ENCODE data around the gene TPGS1.

TPGS1 gene

GRCh38 chr19:463483-464207, 43.7 kb upstream of the TPGS1 start:
- no peaks in the 10 kb centered on the region for H3K36me3 ChIP-seq (ENCODE audit: insufficient read depth, low read length)
- H3K4me1 ChIP-seq (ENCODE audit: insufficient read depth, low read length, severe bottlenecking): no peaks in the 10 kb centered on the region
- no peak overlapping the region for H2AFZ ChIP-seq (ENCODE audit: low read length)
- no peaks in the 10 kb centered on the region for H3K79me2 ChIP-seq (ENCODE audit: insufficient read depth, low read length)
- no peaks in the 10 kb centered on the region for H3K9me2 ChIP-seq (ENCODE audit: low read depth, low read length)
- H3K4me3 ChIP-seq (ENCODE audit: low read depth, low read length, poor library complexity, severe bottlenecking): no peak overlapping the region
- no peaks in the 10 kb centered on the region for H3K9me3 ChIP-seq (ENCODE audit: low read length)
- TF ChIP-seq EZH2 (IDR thresholded peaks at IDR 0.05; ENCODE audit: borderline replicate concordance, low read length) (no peak), CTCF (IDR thresholded peaks at IDR 0.05; ENCODE audit: low read length) (no peak)
- no peak overlapping the region for H3K9ac ChIP-seq (ENCODE audit: low read length)
- no peak overlapping the region for H3K27ac ChIP-seq (ENCODE audit: low read depth, low read length, poor library complexity, severe bottlenecking)
- no peaks in the 10 kb centered on the region for H3F3A ChIP-seq (ENCODE audit: insufficient read depth, low read length)
- H4K20me1 ChIP-seq (ENCODE audit: insufficient read depth, low read length): no peaks in the 10 kb centered on the region
- no peaks in the 10 kb centered on the region for H3K27me3 ChIP-seq (ENCODE audit: insufficient read depth, low read length)
- no peak overlapping the region for H3K4me2 ChIP-seq (ENCODE audit: low read length)

GRCh38 chr19:464208-464545, 43.1 kb upstream of the TPGS1 start:
- H2AFZ ChIP-seq (ENCODE audit: low read length): no peak overlapping the region
- no peaks in the 10 kb centered on the region for H3K79me2 ChIP-seq (ENCODE audit: insufficient read depth, low read length)
- no peak overlapping the region for H3K4me2 ChIP-seq (ENCODE audit: low read length)
- H3K4me1 ChIP-seq (ENCODE audit: insufficient read depth, low read length, severe bottlenecking): no peaks in the 10 kb centered on the region
- TF ChIP-seq EZH2 (IDR thresholded peaks at IDR 0.05; ENCODE audit: borderline replicate concordance, low read length) (no peak), CTCF (IDR thresholded peaks at IDR 0.05; ENCODE audit: low read length) (no peak)
- H3K27ac ChIP-seq (ENCODE audit: low read depth, low read length, poor library complexity, severe bottlenecking): no peak overlapping the region
- H3K9ac ChIP-seq (ENCODE audit: low read length): no peak overlapping the region
- H3K9me2 ChIP-seq (ENCODE audit: low read depth, low read length): no peaks in the 10 kb centered on the region
- H4K20me1 ChIP-seq (ENCODE audit: insufficient read depth, low read length): no peaks in the 10 kb centered on the region
- H3F3A ChIP-seq (ENCODE audit: insufficient read depth, low read length): no peaks in the 10 kb centered on the region
- H3K27me3 ChIP-seq (ENCODE audit: insufficient read depth, low read length): no peaks in the 10 kb centered on the region
- no peak overlapping the region for H3K4me3 ChIP-seq (ENCODE audit: low read depth, low read length, poor library complexity, severe bottlenecking)
- no peaks in the 10 kb centered on the region for H3K36me3 ChIP-seq (ENCODE audit: insufficient read depth, low read length)
- H3K9me3 ChIP-seq (ENCODE audit: low read length): no peaks in the 10 kb centered on the region

- Histone ChIP-seq H3K27ac (ENCODE audit: low read depth, low read length, poor library complexity, severe bottlenecking) (no peak overlapping the region), H3K4me1 (ENCODE audit: insufficient read depth, low read length, severe bottlenecking) (no peaks in the 10 kb centered on the region), H3K4me3 (ENCODE audit: low read depth, low read length, poor library complexity, severe bottlenecking) (no peak overlapping the region), H3K4me2 (ENCODE audit: low read length) (no peak overlapping the region), H4K20me1 (ENCODE audit: insufficient read depth, low read length) (no peaks in the 10 kb centered on the region), H3F3A (ENCODE audit: insufficient read depth, low read length) (no peaks in the 10 kb centered on the region), H3K36me3 (ENCODE audit: insufficient read depth, low read length) (no peaks in the 10 kb centered on the region), H3K79me2 (ENCODE audit: insufficient read depth, low read length) (no peaks in the 10 kb centered on the region), H3K9me2 (ENCODE audit: low read depth, low read length) (no peaks in the 10 kb centered on the region), H2AFZ (ENCODE audit: low read length) (no peak overlapping the region), H3K9me3 (ENCODE audit: low read length) (no peaks in the 10 kb centered on the region), H3K9ac (ENCODE audit: low read length) (no peak overlapping the region), H3K27me3 (ENCODE audit: insufficient read depth, low read length) (no peaks in the 10 kb centered on the region)
- TF ChIP-seq EZH2 (IDR thresholded peaks at IDR 0.05; ENCODE audit: borderline replicate concordance, low read length) (no peak), CTCF (IDR thresholded peaks at IDR 0.05; ENCODE audit: low read length) (no peak)
These were observed 42.1 kb upstream of the TPGS1 start for GRCh38 chr19:465056-465816.

Data from OCI-LY1 (cell line).